Vagina (tissue), 2 donors: ENCODE results near the gene SHTN1. TPM values are rescaled to one million over a fixed set of nuclear protein-coding genes. Genes with fewer than 3 reads are reported as not detected.

Source experiments
- DNase-seq, 2 donors: peaks; one replicate each; pipeline ENCODE4 v3.0.0-alpha.2; 2017; ENCODE audit errors: extremely low spot score in 2 of 2
- H3K27ac ChIP-seq: fragments of 200-600 bp; sonication (generic); one replicate; pipeline ENCODE4 v1.5.1; 2019
- H3K27me3 ChIP-seq: fragments of 200-600 bp; sonication (generic); one replicate; pipeline ENCODE4 v1.5.1; 2019
- H3K36me3 ChIP-seq, 2 donors: fragments of 200-600 bp; sonication (generic); one replicate each; pipeline ENCODE4 v1.5.1; 2017 to 2019
- H3K4me1 ChIP-seq: fragments of 200-600 bp; sonication (generic); one replicate; pipeline ENCODE4 v1.5.1; 2019
- H3K4me3 ChIP-seq, 2 donors: fragments of 200-600 bp; sonication (generic); 1 replicate in 1 of 2; 2 replicates in 1 of 2; pipeline ENCODE4 v1.5.1; 2016 to 2019
- H3K9me3 ChIP-seq: fragments of 200-600 bp; sonication (generic); one replicate; pipeline ENCODE4 v1.5.1; 2019
- CTCF ChIP-seq, 3 experiments: fragments of 450-650 bp in 2 of 3; fragments of 200-600 bp in 1 of 3; sonication (generic) in 1 of 3; IDR thresholded peaks; one replicate each; pipeline ENCODE4 v1.5.1; 2017 to 2019; ENCODE audit warnings: antibody characterized with exemption in 3 of 3, mild to moderate bottlenecking in 2 of 3, moderate library complexity in 2 of 3
- POLR2A ChIP-seq, 2 donors: fragments of 450-650 bp; IDR thresholded peaks; one replicate each; pipeline ENCODE4 v1.6.1; 2017; ENCODE audit warnings: antibody characterized with exemption in 2 of 2, mild to moderate bottlenecking in 2 of 2, moderate library complexity in 2 of 2
- POLR2AphosphoS5 ChIP-seq, 2 donors: sonication (generic); formaldehyde crosslinking; IDR thresholded peaks; one replicate each; pipeline ENCODE4 v1.9.0; 2017; ENCODE audit warnings: antibody characterized with exemption in 2 of 2, mild to moderate bottlenecking in 2 of 2, low read depth in 1 of 2; ENCODE audit not compliant: insufficient read depth in 1 of 2
- intact Hi-C: fragments of 100-400 bp; cut with DNase I; formaldehyde crosslinking; loops from one replicate; pipeline ENCODE4 v1.15.1; 2023
- total RNA-seq: library from RNA; depleted of rRNA; stranded (reverse); fragments of >200 nt; gene quantifications from one replicate; pipeline ENCODE4 v1.2.3, GENCODE V29; 2016

The SHTN1 gene
- total RNA-seq, 1 donor from 2014 or later, result 7.4 TPM

GRCh38 chr10:116994113-116994890 lies 10.7 kb downstream of the SHTN1 start:
- no peak for TF ChIP-seq POLR2A (IDR thresholded peaks at IDR 0.05)
- no peak for TF ChIP-seq CTCF (IDR thresholded peaks at IDR 0.05)
- TF ChIP-seq POLR2AphosphoS5 (IDR thresholded peaks at IDR 0.05; ENCODE audit: insufficient read depth in 1 of 2, low read depth in 1 of 2), result no peak
- no peaks in the 10 kb centered on the region for H3K9me3 ChIP-seq
- H3K27me3 ChIP-seq, result no peaks in the 10 kb centered on the region
- intact Hi-C loops, result no loop called here
- H3K27ac ChIP-seq, result no peak overlapping the region
- H3K4me3 ChIP-seq, result no peak overlapping the region
- DNase-seq, result no peak
- H3K36me3 ChIP-seq, result no peaks in the 10 kb centered on the region
- no peaks in the 10 kb centered on the region for H3K4me1 ChIP-seq

- Histone ChIP-seq H3K4me3 (no peak overlapping the region), H3K27ac (no peak overlapping the region), H3K4me1 (no peaks in the 10 kb centered on the region), H3K27me3 (no peaks in the 10 kb centered on the region), H3K9me3 (no peaks in the 10 kb centered on the region), H3K36me3 (no peaks in the 10 kb centered on the region)
- intact Hi-C loops, result no loop called here
- TF ChIP-seq CTCF (IDR thresholded peaks at IDR 0.05) (no peak), POLR2A (IDR thresholded peaks at IDR 0.05) (no peak), POLR2AphosphoS5 (IDR thresholded peaks at IDR 0.05; ENCODE audit: insufficient read depth in 1 of 2, low read depth in 1 of 2) (no peak)
- DNase-seq, result no peak
These were observed 11.4 kb downstream of the SHTN1 start for GRCh38 chr10:116993610-116994009.

- intact Hi-C loops, result no loop called here
- H3K36me3 ChIP-seq, result no peaks in the 10 kb centered on the region
- TF ChIP-seq POLR2AphosphoS5 (IDR thresholded peaks at IDR 0.05; ENCODE audit: insufficient read depth in 1 of 2, low read depth in 1 of 2), result no peak
- TF ChIP-seq CTCF (IDR thresholded peaks at IDR 0.05), result no peak
- TF ChIP-seq POLR2A (IDR thresholded peaks at IDR 0.05), result no peak
These were observed 12.8 kb downstream of the SHTN1 start for GRCh38 chr10:116992183-116992582.

GRCh38 chr10:116990276-116990800 lies 14.6 kb downstream of the SHTN1 start:
- intact Hi-C loops, result no loop called here
- no peaks in the 10 kb centered on the region for H3K9me3 ChIP-seq
- H3K27me3 ChIP-seq, result no peaks in the 10 kb centered on the region
- H3K27ac ChIP-seq, result no peak overlapping the region
- no peak overlapping the region for H3K4me3 ChIP-seq
- no peaks in the 10 kb centered on the region for H3K36me3 ChIP-seq
- no peak for DNase-seq
- no peak for TF ChIP-seq POLR2A (IDR thresholded peaks at IDR 0.05)
- H3K4me1 ChIP-seq, result no peaks in the 10 kb centered on the region

More at GRCh38 chr10:116992183-116992582, 12.8 kb downstream of the SHTN1 start:
- H3K9me3 ChIP-seq, result no peaks in the 10 kb centered on the region
- no peaks in the 10 kb centered on the region for H3K27me3 ChIP-seq
- H3K4me1 ChIP-seq, result no peaks in the 10 kb centered on the region
- H3K4me3 ChIP-seq, result no peak overlapping the region
- no peak overlapping the region for H3K27ac ChIP-seq
- no peak for DNase-seq

- Histone ChIP-seq H3K27ac (no peak overlapping the region), H3K4me3 (no peak overlapping the region), H3K27me3 (no peaks in the 10 kb centered on the region), H3K4me1 (no peaks in the 10 kb centered on the region), H3K9me3 (no peaks in the 10 kb centered on the region), H3K36me3 (no peaks in the 10 kb centered on the region)
- TF ChIP-seq CTCF (IDR thresholded peaks at IDR 0.05) (no peak), POLR2A (IDR thresholded peaks at IDR 0.05) (no peak), POLR2AphosphoS5 (IDR thresholded peaks at IDR 0.05; ENCODE audit: insufficient read depth in 1 of 2, low read depth in 1 of 2) (no peak)
- DNase-seq, result no peak
- intact Hi-C loops, result no loop called here
These were observed 15.5 kb downstream of the SHTN1 start for GRCh38 chr10:116989439-116989838.
